T-helper 1 cell treated with Interleukin-12 subunit alpha and Interleukin-12 subunit beta and Interleukin-4 antibody, amounts not matched to agents 30 ng/mL and 1 ng/mL, for 36 hours (primary cell): ENCODE data around the gene DIPK1A. TPM values are rescaled to one million over a fixed set of nuclear protein-coding genes. Genes with fewer than 3 reads are reported as not detected.

ENCODE experiments used
- intact Hi-C: fragments of 100-400 bp; cut with micrococcal nuclease; formaldehyde crosslinking; loops from one replicate; pipeline ENCODE4 v1.15.1; 2024
- total RNA-seq: library from RNA; stranded (reverse); gene quantifications from 2 replicates; pipeline ENCODE4 v1.2.3, GENCODE V29; 2022

Gene DIPK1A
- total RNA-seq = 16.1 and 17.6 TPM in 2 replicates

DNA sequence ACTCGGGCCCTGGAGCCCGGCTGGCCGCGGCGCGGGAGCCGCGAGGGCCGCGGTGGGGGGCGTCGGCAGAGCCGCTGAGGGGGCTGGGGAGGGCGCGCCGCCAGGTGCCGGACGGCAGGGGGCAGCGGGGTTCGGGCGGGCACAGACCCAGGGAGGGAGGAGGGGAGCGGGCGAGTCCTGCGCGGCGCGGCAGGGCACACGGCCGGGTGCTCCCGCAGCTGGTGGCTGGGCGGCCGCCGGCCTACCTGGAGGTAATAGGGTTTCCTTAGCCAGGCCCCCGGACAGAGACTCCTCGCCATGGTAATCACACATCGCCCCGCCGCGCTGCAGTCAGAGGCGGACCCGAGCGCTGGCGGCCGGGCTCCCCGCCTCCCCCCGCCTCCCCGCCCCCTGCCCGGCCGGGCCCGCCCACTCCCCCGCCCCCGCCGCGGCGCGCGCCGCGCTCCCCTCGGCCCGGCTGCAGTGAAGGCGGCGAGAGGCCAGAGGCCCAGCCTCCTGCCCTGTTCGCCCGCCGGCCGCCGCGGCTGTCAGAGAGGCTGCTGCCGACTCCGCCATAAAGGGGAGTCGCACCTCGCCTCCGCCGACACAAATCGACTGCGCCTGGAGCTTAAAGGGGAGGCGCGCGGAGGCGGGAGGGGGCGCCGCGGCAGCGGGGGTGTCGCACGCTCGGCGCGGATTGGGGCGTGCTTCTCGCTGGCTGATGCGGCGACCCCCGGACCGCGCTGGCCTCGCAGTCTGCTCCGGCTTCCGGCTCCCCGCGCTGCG is at the start of gene DIPK1A:
Gene DIPK1A (minus strand): TSS at position 332 of the 765 bp plus-strand sequence. CDS start 33 bp downstream, at position 299.
- intact Hi-C loops = loop anchor here (2.0 to 10.0 kb wide), 7 partner anchors 385 to 1461 kb away; partner anchors contain the start of gene CDC7

DNA sequence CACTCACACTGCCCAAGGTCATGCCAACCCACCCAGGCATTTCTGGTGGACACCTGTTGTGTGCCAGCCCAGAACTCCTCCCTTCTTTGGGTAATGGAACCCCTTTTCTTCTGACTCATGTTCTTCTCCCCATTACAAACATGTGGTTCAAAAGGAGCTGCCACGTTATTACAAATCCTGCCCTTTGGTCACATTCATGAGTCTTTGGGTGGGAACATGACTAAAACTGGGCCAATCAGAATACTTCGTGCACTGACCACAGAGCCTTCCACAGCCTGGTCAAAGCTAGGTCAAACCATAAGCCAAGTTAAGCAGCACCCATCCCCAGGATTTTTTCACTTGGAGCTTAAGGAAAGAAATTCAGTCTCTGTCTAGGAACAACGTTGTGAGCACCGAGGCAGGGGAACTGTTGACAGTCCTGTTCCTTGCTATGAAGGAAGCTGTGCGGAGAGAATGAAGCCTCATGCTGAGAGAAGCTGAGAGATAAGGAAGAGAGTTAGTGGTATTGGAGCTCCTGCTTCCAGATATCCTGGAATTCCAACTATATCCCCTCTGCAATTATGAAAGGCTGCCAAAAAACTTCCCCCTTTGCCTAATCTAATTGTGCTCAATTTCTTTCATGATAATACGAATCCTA is 46.8 kb upstream of the DIPK1A start:
- intact Hi-C loops = no loop called here

DNA sequence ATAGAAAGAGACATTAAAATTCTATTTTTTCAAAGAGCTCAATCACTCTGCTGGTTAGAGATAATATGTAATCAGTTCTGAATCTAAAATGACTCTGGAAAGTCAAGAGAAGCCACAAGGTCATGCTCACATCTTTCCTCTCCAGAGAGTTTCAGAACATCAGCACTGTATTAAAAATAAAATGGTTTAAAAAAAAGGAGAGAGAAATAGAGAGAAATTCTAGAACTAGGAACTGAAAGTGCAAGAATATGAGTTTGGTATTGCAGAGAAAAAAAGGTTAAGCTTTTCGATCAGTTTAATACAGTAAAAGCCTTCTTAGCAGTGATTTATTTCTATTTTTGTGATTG is 44.0 kb upstream of the DIPK1A start:
- intact Hi-C loops = no loop called here

DNA sequence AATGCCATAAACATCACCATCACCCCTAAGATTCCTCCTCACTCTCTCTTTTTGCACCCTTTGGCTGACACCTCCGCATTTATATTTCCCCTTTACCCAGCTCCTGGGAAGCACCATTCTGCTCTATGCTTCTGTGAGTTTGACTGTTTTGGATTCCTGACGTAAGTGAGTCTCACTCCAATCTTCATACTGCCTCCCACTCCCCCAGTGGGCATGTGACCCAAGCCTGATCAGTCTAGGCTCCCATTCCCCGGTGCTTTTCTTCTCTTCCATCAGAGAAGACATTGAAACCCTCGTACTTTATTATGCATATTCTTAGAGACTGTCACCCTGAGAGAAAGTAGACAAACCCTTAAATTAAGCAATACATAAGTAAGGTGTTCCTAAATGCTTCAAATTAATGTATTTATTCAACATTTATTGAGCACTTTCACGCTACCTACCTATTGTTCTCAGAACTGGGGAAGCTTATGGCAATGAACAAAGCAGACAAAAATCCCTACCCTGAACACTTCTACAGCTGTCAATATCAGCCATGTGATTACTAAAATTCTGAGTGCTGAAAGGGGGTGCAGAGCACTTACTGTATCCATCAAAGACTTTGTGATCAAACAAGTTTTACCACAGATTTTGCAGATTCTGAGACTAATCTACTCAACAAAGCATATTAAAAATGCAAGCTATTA is 43.4 kb upstream of the DIPK1A start:
- intact Hi-C loops = no loop called here

DNA sequence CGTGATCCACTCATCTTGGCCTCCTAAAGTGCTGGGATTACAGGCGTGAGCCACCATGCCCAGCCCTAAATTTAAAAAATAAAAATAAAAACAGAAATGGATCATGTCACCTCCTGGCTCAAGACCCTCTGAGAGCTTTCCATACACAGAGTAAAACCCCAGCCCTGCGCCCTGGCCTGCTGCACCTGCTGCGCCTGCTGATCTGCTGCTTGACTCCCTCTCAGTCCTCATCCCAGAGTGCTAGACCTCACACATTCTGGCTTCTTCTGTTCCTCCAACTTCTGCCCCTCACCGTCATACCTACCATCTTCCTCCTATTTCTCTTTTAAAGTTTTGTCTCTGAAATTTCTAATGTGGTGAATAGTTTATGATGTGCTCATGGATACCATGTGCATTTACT is 42.7 kb upstream of the DIPK1A start:
- intact Hi-C loops = no loop called here

DNA sequence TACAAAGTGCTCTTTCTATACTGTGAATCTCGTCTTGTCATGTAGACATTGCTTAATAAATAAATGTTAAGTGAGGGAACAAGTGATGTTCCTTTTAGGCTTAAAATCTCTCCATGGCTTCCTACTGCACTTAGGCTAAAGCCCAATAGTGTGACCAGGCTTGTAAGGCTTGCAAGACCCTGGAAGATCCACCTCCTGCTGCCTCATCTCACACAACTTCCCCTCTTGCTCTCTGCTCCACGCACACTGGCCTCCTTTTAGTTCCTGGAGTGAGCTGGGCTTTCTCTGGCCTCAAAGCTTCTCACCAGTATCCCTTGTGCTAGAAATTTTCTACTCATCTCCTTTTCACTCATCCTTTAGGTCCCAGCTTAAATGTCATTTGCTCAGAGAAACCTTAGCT is 41.5 kb upstream of the DIPK1A start:
- intact Hi-C loops = no loop called here

DNA sequence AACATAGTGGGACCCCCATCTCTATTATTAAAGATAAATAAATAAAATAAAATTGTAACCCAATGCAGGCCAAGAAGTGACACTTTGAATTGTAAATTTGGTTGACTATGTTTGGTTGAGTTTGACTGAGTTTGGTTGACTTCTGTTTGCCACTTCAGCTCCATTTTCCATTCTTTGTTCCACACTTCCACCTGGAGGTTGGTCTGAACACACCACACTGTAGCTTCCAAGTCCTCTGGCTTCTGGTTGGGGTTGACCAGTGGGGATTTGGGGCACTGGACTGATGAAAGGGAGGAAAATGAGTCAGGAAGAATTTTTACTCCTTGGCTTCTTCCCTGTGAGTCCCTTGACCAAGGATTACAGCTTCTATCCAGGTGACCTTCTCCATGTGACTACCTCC is 40.6 kb upstream of the DIPK1A start:
- intact Hi-C loops = no loop called here

DNA sequence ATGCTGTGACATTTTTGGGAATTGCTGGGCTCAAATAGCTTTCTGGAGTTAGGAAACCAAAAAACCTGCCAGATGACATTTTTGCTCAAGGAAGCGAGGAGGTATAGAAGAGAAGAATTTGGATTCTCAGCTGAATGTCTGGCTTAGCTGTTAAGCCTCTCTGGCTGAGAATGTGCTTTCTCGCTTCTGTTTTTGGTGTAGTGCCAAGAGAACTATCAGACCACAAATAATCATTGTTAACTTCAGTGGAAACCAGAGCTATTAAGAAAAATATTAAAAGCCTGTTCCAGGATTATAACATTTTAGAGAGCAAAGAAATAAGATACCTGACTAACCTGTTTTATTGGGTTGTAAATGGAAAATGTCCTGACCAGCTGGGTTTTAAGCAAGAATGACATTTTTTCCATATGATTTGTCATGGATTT is 39.5 kb upstream of the DIPK1A start:
- intact Hi-C loops = no loop called here

DNA sequence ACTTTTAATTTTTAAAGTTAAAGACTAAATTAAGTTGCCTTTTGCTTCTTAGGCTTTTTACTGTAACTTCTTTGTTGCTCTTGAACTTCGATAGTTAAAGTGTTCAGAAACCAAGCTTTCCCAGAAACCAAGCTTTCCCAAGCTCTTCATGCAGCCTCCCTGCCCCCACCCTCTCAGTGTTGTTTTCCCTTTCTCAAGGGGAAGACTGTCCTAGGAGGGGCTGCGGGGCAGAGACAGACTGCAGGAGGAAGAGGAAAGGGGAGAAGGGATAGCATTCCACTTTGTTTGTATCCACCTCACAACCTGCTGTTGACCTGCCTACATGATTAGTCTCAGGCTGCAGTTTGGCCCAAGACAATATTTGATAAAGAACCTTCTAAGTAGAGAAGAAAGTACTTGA is 39.0 kb upstream of the DIPK1A start:
- intact Hi-C loops = no loop called here

DNA sequence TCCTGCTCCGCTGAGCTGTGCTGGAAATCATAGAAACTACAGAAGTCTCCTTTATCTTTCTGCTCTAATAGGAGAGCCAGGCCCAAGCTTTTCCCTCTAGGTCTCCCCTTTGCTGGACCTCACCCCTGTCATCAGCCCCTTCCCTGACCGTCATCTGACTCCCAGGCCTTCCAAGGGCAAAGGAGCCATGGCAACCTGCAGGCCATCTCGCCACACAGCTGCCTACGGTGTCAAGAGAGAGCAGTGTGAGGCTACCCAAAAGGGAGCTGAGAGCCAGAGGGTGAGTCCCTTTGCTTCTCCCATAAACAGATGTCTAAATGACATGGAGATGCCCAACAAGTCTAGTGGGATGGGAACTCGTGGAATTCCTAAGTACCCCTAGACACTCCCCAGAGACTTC is 37.6 kb upstream of the DIPK1A start:
- intact Hi-C loops = no loop called here

DNA sequence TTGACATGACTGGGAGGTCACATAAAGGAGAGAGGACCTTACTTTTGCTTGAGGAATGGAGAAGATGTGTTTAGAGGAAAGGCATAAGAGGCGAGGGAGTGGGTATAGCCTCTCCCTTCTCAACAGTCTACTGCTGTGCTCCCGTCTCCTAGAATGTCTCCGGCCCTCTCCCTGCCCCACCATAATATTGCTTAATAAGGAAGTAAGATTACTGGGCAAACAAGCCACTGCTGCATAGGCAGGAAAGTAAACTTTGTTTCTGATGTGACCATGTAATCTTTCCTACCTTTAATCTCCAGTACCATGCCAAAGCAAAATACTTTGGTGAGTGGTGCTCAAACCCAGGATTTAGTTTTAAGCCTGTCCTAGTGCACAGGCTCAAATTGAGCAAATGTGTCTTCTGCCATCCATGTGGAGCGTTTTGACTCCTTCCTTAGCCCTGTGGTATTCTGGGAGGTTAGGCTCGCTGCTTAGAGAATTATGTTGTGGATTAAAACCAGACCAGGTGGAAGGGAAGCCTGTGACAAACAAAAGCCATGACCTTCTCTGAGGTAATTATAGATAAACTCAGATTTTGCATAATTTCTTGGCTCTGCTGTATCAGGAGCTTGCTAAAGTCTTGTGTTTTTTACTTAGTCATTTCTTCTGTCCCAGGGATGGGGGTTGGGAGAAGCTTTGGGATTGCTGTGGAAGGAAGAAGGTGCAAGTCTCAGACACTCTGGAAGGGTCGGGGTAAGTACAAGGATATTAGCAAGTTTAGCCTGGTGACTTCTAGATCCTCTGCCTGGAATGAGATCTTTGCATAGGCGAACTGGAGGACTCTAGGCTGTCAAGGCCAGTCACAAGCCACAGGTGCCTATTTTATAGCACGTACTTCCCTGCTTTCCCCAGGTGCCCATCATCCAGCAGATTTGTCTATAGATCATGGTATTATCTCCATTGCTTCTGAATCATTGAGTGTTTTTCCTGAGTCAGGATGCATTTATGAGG is 34.5 kb upstream of the DIPK1A start:
- intact Hi-C loops = no loop called here

DNA sequence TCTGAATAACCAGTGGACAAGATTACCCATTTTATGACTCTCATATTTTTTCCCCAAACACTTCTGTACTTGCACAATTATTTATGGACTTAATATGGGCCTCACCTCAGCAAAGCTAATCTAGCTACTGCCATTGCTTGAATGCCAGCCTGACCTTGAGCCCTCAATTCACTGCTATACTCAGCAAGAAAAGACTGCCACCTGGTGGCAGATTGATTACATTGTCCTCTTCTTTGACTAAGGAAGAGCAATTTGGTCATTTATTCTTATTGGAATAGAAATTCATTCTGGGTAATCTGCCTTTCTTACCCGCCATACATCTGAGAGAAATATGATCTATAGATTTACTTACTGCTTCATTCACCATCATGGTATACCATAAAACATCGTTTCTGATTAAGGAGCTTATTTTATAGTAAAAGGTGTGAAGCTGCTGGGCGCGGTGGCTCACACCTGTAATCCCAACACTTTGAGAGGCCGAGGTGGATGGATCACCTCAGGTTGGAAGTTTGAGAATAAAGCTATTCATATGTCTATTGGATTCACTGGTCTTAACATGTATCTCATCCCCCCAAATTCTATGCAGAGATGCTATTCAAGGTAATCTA is 32.9 kb upstream of the DIPK1A start:
- intact Hi-C loops = loop anchor here (1.0 kb wide), 9 partner anchors 13 to 245 kb away; no protein-coding TSS in a partner anchor

DNA sequence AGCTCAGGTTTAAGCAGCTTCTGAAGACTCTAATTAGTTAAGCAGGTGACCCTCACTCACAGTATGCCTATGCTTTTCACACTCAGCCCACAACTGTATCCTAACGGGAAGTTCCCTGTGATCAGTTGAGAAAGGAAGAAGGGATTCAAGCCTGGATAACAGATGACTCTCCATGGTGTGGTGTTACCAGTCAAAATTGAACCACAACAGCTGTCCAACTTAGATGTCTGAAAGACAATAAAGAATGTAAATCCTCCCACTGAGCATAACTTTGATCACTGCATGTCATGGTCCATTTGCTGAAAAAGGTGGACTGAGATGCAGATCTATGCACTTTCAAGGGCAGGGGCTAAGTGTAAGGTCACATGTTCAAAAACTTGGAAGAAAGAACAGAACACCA is 32.3 kb upstream of the DIPK1A start:
- intact Hi-C loops = no loop called here

DNA sequence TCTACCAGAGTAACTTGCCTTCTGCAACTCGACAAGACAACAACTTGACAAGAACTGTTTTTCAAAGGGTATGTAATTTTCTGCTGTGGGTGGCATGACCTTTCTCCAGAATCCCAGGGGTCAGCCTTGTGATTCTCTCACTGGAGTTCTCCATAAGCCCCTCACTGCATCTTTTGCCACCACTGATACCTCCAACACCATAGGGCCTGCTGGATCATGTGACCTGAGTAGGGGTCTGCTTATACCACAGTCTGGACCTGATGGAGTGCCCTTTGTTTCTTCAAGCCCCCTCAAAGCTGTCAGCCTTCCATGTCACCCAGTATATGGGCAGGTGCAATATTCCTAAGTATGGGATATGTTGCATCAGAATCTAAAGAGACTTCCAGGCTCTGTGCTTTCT is 31.6 kb upstream of the DIPK1A start:
- intact Hi-C loops = no loop called here

DNA sequence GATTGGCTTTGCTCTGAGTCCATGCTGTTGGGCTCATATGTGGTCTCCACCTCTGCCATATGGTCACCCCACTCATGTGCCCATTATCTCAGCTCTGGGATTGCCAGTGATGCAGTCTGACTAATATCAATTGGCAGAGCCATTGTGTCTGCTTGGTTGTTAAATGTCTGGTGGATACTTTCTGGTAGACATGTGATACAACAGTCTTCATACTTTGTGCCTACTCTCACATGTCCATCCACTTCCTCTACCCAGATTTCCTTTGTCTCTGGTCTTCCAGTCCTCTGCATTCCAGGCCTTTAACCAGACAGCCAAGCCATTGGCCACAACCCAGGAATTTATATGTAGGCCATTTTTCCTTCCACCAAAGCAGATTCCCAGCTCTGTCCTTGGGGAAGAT is 30.8 kb upstream of the DIPK1A start:
- intact Hi-C loops = no loop called here

DNA sequence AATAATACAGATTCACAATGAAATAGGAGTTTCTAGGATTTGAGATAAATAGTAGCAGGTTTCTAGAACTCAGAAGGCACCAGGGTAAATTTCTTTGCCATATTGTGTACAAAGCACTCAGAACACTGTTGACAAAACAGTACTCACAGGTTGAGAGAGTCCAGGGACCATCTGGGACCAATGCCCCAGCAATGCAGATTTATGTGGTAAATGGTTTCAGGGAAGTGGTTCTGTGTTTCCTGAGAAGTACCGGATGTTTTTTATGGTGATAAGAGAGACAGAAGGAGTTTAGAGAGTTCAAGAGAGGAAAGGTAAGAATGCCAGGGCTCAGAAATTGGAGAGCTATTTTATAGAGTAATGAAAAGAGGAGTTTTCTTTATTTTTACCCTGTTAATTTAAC is 29.6 kb upstream of the DIPK1A start:
- intact Hi-C loops = no loop called here

DNA sequence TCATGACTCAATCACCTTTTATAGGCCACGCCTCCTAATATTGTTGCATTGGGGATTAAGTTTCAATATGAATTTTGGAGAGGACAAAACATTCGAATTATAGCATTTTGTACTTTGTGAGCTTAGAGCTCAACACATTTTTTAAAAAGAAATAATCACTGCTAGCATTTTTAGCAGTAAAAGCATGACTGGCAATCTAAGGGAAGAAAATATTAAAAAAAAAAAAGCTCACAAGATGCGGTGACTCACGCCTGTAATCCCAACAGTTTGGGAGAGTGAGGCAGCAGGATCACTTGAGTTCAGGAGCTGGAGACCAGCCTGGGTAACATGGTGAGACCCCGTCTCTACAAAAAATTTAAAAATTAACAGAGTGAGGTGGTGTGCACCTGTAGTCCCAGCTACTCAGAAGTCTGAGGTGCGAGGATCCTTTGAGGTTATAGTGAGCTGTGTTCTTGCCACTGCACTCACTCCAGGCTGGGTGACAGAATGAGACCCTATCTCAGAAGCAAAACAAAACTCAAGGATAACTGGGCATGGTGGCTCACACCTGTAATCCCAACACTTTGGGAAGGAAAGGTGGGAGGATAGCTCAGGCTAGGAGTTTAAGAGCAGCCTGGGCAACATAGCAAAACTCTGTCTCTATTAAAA is 28.8 kb upstream of the DIPK1A start:
- intact Hi-C loops = no loop called here

DNA sequence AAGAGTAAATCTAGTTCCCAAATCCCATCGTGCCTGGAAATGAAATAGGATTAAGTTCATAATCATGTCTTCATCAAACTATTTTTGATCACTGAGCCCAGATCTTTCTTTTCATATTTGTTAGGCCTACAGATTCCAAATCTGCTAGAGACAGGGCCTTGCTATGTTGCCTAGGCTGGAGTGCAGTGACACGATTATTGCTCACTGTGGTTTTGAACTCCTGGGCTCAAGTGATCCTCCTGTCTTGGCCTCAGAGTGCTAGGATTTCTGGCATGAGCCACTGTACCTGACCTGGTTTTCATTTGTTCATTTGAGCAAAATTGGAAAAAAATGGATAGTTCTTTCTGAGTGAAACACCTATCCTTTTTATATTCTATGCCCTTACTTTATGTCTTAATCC is 28.0 kb upstream of the DIPK1A start:
- intact Hi-C loops = no loop called here

DNA sequence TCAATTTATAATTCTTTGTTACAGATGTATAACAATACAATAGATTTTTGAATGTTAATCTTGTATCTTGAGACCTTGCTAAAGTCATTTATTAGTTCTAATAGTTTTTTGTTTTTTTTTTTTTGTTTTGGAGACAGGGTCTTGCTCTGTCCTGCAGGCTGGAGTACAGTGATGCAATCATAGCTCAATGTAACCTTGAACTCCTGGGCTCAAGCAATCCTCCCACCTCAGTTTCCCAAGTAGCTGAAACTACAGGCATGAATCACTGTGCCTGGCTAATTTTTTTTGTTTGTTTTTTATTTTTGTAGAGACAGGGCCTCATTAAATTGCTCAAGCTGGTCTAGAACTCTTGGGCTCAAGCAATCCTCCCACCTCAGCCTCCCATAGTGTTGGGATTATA is 26.2 kb upstream of the DIPK1A start:
- intact Hi-C loops = no loop called here

DNA sequence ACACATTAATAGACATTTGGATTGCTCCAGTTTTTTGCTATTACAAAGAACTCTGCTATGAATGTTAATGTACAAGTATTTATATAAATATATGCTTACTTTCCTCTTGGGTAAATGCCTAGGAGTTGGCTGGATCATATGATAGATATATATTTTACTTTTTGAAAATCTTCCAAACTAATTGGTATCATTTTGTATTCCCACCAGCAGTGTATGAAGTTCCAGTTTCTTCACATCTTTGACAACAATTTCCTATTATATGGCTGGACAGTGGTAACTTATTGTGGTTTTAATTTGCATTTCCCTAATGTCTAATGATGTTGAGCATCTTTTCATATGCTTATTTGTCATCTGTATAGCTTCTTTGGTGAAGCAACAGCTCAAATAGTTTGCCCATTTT is 23.8 kb upstream of the DIPK1A start:
- intact Hi-C loops = no loop called here
